HG02588 (cell line): ENCODE data around the gene FAM163B.

Experiments used
- ATAC-seq: cut with Tn5 transposase; IDR thresholded peaks from one replicate; pipeline ENCODE4 v1.9.1; 2021; ENCODE audit warnings: mild to moderate bottlenecking, moderate library complexity; ENCODE audit not compliant: unreplicated experiment

Gene FAM163B

DNA sequence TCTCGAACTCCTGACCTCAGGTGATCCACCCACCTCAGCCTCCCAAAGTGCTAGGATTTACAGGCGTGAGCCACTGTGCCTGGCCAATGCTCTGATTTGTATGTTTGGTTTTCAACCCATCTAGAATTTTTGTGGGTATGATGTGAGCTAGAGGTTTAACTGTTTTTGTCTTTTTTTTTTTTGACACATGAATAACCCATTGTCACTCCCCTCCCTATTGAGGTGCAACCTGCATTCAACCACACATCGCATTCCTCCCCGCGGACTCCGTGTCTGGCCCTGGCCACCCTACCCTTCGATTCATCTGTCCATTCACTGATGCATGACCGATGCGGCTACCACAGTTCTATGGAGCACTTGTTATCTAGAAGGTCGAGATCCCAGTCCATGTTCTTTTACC, 9.5 kb upstream of the FAM163B start:
- ATAC-seq, result no peak

DNA sequence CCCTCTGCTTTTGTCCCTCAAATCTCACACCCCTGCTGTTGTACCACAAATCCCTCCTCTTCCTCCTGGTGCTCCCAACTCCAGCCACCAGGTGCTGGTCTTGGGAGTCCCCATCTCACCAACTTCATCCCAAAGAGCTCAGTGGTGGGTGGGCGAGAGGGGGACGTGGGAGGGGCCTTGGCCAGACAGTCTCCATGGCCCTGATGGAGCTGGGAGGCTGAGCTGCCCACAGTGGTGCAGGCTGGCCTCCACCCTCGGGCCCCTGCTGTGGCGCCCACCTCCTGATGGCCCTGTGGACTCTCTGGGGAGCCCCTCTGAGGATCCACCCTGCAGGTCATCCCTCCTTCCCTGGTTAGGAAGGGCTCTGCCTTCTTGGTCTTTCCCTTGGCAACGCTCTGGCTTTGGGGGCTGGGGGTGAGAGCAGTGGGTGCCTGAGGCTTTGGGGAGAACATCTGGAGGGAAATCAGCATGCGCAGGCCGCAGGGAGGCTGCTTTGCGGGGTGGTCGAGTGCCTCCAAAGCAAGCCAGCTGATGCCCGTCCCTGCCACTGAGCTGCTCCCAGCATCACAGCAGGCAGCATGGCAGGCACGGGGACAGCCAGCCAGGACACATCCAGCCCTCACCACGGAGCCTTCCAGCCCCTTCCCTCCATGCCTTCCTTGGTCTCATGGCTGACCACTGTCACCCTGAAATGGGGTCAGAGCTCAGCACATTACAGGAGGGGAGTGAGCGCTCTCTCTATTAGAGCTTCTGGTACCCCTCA, 7.6 kb upstream of the FAM163B start:
- ATAC-seq, result no peak

DNA sequence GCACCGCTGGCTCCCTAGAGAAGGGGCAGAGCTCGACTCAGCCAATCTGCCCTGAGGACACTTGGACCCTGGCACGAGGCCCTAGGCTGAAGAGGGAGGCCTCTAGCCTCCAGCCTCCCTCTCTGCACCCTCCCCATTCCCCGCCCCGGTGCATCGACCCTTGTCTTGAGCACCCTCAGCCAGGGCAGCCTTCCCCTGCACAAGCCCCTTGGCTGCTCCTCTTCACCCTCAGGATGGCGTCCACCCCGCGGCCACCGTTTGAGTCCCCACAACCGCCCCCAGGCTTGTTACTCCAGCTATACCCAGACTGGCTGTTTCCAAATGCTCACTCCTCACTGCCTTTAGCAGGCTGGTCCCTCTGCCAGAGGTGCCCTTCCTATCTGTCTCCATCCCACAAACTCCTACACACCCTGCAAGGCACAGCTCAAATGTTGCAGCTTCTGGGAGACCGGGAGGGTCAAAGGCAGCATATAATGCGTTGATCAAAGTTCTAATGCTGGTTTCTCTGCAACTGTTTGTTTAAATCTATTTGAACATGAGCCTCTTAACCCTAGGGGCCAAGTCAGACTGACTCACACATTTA, 6.5 kb upstream of the FAM163B start:
- no peak for ATAC-seq

DNA sequence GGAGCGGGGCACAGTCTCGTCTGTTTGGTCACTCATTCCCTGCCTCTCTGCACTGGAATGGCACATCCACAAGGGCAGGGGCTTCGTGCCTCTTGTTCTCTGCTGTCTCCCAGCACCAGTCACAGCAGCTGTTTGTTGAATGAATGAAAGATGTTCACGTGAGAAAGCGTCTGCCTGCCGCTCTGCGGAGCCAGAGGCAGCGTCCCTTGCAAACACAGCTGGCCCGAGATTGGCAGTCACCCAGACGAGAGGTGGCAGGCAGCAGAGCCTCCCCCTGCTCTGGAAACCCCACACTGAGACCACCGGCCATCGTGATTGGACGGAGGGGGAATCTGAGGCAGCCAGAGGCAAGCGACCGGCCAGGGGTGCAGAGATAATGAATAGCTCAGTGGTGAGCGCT, 6.0 kb upstream of the FAM163B start:
- no peak for ATAC-seq

DNA sequence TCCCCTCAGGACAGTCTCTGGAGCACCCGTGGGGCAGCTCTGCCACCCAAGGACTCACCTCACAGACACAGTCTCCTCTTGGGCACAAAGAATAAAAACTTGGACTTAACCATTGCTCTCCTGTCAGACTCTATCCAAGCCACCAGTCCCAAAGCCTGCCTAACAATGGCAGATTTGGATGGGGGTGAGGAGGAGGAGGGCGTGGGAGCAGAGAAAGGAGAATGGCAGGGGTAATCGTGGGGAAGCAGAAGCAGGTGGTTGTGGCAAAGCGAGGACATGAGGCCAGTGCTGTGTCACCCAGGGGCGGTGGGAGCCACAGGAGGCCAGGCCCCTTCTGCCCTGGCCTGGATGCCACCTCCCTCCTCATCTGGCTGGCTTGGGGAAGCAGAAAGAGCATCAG, 5.5 kb upstream of the FAM163B start:
- ATAC-seq, result no peak

DNA sequence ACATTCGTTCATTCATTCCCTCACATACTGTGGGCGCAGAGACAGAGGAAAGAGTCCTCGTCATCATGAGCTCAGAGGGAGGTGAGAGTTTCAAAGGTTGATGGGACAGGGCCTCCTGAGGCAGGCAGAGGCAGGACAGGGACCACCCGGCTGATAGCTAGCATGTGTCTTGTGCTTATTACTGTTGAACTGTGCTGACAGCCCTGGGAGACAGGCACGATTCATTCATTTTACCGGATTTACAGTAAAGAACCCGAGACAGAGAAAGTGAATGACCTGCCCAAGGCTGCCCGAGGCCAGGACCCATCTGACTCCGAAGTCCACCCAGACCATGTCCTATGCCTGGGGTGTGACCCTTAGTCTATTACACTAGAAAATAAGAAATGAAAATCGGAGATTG, 4.9 kb upstream of the FAM163B start:
- no peak for ATAC-seq

DNA sequence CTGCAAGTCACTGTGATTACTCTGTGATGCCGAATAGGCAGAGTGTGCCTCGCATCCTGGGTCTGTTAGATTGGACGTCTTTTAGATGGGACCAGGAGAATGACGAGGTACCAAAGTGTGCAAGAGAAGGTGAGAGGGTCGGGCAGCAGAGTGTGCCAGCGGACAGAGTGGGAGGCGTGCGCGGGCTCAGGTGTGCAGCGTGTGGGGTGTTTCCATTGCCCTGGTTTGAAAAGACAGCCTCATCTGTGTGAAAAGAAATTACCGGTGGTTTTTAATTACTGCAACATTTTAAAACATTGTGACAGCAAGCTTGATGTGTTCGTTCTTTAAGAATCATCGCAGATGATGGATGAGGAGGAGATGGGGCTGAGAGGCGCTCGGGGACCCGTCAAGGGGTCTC, 4.2 kb upstream of the FAM163B start:
- ATAC-seq, result no peak

DNA sequence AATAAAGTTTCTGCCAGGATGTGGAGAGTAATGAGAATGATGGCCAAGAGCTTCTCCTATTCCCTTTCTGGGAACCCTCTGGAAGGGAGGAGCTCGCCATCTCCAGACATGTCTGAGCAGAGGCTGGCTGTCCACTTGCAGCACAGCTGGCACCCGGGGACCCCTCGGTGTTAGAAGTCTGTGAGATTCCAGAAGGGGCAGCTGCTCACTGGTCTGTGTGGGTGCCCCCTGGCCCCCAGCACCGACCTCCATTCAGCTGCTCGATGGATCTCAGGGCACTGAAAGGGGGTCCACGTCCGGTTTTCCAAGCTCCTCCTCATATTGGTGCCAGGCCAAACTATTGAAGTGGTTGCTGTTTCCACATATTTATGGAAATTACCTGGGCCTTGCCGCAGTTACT, 3.6 kb upstream of the FAM163B start:
- ATAC-seq, result no peak

DNA sequence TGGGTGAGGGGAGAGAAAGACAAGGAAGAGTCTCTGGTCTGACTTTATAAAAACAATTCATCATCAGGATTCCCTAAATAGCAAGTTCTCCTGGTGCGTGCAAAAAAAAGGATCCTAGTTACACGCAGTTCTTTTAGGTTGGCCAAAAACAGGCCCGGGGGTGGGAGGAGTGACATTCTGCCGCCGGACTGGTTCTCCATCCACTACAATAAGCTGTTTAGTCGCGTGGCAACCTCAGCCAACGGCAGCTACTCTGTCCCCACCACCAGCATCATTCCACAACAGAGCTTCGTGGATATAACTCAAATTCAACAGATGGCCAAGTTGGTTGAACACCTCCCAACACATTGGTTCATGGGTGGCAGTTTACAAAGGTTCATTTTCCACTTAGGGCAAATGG, 2.9 kb upstream of the FAM163B start:
- no peak for ATAC-seq

DNA sequence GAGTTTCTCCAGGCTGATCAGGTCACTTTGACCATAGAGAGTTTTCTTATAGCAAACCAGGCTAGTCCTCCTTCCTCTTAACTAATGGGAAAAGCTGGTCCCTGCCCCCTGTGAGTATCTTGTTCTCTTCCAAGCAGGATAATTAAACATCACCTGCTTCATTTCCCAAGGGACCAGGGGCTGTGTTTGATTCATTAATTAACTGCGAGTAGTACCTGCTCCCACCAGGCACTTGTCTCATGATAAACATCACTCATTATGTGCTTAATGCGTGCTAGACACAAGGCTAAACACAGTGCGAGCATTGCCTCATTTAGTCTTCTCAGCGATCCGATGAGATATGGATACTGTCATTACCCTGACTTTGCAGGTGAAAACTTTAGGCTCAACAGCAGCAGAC, 1.7 kb upstream of the FAM163B start:
- ATAC-seq, result no peak

DNA sequence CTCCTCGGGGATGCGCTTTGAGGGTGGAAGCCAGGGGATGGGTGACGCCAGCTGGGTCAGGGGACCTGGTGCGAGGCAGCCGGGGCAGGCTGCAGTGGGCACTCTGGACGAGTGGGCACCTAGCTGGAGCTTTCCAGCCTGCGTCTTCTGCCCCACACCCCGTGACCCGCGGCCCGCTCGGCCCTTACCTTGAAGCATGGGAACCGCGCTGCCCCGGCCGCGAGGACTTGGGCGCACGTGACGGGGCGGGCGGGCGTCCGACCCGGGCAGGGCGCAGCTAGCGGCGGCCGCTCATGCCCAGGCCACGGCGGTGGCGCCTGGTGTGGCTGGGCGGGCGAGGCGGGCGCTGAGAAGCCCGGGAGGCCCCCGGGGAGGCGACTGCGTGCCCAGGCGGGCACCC, 300 bp downstream of the FAM163B start:
- ATAC-seq, result no peak

DNA sequence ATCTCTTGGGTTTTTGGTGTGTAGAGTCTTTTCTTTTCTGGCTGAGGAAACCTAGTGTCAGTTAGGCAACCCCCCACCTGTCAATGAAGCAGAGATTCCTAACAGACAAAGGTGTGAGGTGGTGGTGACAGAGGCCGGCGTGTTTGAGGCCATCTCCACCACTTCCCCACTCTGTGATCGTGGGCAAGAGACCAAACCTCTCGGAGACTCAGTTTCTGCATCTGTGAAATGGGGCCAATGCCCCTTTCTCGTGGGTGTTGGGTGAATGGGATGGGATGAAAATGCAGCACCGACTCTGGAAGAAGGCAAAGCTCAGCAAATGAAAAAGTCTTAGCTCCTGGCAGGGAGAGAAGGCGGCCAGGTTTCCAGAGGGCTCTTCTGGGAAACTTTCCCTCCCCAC, 807 bp downstream of the FAM163B start:
- no peak for ATAC-seq

DNA sequence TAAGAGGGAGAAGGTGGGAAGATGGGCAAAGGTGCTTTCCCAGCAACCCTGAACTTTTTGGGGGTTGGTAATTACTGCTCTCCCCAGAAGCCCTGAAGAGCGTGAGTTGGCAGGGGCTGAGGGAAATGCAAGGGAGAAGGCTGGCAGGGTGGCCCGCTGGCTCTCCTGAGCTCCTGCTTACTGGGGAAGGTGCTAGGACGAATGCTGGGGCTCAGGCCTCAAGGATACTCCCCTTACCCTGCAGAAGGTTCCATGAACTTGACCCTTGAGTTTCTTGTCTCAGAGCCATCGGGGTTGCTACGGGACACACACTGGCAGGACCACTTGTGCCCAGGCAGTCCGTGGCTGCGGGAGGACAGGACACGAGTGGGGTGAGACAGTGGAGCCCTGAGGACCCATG, 1.2 kb downstream of the FAM163B start:
- no peak for ATAC-seq

DNA sequence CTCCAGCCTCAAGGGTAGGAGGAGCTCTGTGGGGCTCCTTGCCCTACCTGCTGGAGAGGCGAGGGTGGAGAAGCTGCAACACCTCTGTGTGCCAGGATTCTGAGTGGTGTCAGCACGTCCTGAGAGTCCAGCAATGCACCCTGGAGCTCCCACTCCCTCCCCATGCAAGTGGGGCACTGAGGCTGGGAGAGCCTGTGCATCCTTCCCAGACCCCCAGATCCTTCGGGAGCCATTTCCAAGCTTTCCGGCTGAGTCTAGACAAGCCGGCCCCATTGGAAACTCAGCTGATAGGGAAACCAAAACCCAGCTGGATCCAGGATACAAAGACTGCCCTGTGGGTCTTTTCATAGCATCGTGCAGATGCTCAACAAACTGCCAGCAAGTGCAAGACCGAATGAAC, 1.8 kb downstream of the FAM163B start:
- ATAC-seq, result no peak

DNA sequence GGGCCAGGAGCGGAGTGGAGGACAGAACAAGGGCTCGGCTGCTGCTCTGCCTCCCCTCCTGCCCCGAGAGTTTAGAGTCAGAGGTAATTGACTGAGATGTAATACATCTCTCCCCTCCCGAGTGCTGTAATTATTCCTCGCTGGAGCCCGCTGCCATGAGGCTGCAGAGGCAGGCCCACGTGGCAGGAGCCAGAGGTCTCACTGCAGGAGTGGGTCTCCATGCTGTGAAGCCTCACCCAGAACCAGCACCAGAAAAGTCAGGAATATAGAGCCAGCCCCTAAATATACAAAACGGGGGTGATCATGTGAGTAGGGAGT, 2.5 kb downstream of the FAM163B start:
- no peak for ATAC-seq

DNA sequence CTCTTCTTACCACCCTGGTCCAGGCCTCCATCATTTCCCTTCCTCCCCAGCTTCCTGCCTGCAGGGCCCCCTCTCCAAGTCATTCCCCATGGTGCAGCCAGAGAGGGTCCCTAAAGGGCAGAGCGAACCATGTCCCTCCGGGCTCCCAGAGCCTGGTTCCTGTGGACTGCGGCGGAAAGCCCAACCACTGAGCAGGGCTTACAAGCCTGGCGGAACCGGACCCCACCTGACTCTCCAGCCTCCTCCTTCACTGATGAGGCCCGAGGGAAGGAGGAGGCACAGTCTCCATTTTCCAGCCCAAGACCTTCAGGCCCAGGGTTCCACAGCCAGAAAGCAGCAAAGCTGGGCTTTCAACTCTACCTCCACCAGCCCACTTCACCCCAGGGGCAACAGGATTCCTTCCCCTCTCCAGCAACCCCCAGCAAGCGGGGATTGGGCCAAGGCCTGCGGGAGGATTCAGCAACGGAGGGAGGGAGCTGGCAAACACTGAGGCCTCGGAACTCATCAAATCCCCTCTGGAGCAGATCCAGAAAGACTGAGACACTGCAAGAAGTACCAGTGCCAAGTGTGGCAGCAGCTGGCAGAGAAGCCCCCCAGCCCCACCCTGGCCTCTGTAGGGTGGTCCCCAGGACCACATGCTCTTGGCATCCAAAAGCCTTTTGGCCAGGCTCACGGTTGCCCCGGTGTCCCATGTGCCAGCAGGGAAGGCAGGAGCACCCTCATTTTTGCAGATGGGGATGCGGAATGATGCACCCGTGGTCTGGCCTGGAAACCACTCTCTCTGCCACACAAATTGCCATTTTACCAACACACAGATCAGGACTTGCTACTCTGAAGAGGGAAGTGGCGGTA, 3.1 kb downstream of the FAM163B start:
- ATAC-seq, result no peak

DNA sequence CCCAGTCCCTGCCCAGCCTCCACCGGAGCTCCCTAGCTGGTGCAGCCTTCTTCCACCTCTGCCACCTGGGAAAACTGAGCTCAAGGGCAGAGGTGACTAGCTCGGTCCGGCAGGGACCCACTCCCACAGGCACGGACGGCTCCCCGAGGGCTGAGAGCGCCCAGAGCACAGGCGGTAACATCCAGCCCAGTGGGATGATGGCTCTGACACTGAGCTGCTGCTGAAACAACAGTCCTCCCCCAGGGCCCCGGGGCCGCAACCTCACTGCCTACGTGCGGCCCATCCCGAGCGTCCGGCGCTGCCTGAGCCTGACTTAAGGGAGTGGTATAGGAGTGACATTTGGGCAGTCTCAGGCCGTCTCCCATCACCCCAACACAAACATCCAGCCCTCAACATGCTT, 3.7 kb downstream of the FAM163B start:
- no peak for ATAC-seq

DNA sequence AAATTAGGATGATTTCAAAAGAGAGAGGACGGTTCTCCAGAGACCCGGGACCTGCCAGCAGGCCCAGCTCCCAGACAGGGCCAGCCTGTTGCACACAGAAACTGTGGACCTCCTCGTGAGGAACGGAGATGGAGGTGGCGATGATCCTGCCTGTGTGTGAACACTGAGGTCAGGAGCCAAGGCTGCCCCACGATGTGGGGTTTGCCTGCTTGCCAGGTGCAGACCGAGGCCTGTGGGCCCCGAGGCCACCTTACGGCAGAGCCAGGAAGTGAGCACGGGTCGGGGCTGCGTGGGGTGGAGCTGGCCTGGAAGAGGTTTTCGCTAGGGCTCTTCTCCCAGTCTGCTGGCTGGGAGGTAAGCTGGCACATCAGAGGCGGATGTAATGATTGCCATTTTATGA, 4.3 kb downstream of the FAM163B start:
- no peak for ATAC-seq

DNA sequence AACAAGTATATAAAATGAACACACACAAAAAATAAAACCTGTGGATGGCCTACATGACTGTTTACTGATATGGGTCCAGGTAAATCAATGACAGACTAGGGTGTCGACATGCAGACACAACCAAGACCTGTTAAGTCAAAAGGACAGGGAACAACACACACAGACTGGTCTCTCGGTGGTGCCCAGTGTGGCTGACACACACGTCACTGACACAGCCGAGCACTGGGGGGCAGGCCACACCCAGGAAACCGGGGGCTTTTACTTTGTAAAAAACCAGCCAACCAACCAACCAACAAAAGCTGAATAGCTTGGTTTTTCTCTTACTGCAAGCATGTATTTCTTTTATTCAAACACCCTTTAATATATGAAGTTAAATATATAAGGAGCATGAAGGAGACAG, 5.0 kb downstream of the FAM163B start:
- ATAC-seq, result no peak

DNA sequence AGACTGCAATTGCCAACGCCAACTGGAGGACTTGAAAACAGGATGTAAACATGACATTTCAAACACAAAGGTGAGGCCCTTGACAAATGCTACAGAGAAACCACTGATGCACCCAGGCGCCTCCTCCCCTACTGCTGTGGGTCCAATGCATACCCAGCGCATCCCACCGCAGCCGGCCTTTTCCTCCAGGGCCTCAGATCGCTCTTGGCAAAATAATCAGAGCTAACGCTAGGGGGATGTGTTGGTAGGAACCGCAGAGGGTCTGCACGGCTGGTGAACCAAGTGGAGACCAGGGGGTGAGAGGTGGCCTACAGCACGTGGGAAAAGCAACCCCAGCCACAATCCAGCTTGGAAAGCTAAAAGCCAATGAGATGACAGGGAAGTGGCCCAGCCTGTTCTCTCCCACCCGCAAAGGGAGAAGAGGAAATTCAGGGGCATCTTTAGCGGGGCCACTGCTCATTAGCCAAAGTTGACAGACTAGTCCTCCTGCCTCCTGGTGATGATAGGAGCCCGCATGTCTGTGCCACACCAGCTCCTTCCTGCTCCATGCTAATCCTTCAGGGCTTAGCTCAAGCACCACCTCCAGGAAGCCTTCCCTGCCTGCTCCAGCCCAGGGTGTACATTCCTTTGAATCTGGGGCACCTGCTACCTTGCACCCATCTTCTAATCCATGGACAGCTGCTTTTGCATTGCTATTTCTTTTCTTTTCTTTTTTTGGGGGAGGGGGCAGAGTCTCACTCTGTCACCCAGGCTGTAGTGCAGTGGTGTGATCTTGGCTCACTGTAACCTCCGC, 5.9 kb downstream of the FAM163B start:
- ATAC-seq, result no peak

DNA sequence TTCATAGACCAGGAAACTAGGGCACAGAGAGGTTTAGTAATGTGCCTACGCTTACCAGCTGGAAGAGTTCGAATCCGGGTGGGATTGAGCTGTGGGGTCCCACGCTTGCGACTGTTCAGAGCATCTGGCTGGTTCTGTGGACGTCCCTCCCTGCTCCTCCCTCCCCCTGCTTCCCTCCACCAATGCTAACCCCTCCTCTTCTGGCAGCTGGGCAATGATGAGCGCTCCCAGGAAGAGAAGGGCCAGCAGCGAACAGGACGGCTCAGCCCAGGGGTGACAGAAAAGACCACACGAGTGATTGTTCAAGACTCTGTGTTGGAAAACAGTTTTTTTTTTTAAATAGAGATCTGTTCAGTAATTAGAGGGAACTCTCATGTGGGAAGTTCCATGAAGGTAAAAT, 6.9 kb downstream of the FAM163B start:
- ATAC-seq, result no peak
